ENCODE results near the gene SORCS1.
"Not testable (repeated sequence)": the region's sequence is repeated elsewhere in the genome, so short reads cannot be mapped to it uniquely, and the experiment has no call there.

Gene SORCS1

GRCh38 chr10:107037192-107038122 lies 127.0 kb downstream of the SORCS1 start:
- no peak for DNase-seq

- no peak for DNase-seq
These were observed 130.6 kb downstream of the SORCS1 start for GRCh38 chr10:107033799-107034422.

- no peak for DNase-seq
These were observed 131.7 kb downstream of the SORCS1 start for GRCh38 chr10:107032700-107033401.

- DNase-seq, result no peak
These were observed 132.4 kb downstream of the SORCS1 start for GRCh38 chr10:107031931-107032699.

- DNase-seq, result no peak
These were observed 136.3 kb downstream of the SORCS1 start for GRCh38 chr10:107028236-107028635.

GRCh38 chr10:107025676-107026075 lies 138.8 kb downstream of the SORCS1 start:
- DNase-seq, result no peak

GRCh38 chr10:107024033-107024432 lies 140.5 kb downstream of the SORCS1 start:
- DNase-seq, result not testable (repeated sequence)

- no peak for DNase-seq
These were observed 141.7 kb downstream of the SORCS1 start for GRCh38 chr10:107022600-107023354.

- DNase-seq, result no peak
These were observed 145.4 kb downstream of the SORCS1 start for GRCh38 chr10:107019154-107019553.

- DNase-seq, result no peak
These were observed 151.1 kb downstream of the SORCS1 start for GRCh38 chr10:107013258-107014006.

- no peak for DNase-seq
These were observed 152.5 kb downstream of the SORCS1 start for GRCh38 chr10:107011992-107012391.

- DNase-seq, result no peak
These were observed 153.4 kb downstream of the SORCS1 start for GRCh38 chr10:107011105-107011504.

GRCh38 chr10:107010531-107010930 lies 154.0 kb downstream of the SORCS1 start:
- DNase-seq, result no peak

- DNase-seq, result no peak
These were observed 160.1 kb downstream of the SORCS1 start for GRCh38 chr10:107004362-107004761.

- DNase-seq, result no peak
These were observed 162.4 kb downstream of the SORCS1 start for GRCh38 chr10:107002068-107002467.

- DNase-seq, result no peak
These were observed 165.3 kb downstream of the SORCS1 start for GRCh38 chr10:106999118-106999707.

GRCh38 chr10:106997721-106998120 lies 166.8 kb downstream of the SORCS1 start:
- no peak for DNase-seq

- DNase-seq, result no peak
These were observed 168.0 kb downstream of the SORCS1 start for GRCh38 chr10:106996510-106996909.

GRCh38 chr10:106992055-106992454 lies 172.5 kb downstream of the SORCS1 start:
- no peak for DNase-seq

GRCh38 chr10:106991091-106991490 lies 173.4 kb downstream of the SORCS1 start:
- DNase-seq, result no peak

- DNase-seq, result no peak
These were observed 177.1 kb downstream of the SORCS1 start for GRCh38 chr10:106987362-106987761.
